RWPE2 (cell line): ENCODE data around the gene SGO1.

Source experiments
- ATAC-seq: fragments of 200-7000 bp; cut with Tn5 transposase; 3 replicates; pipeline ENCODE4 v1.9.1; 2021; ENCODE audit warnings: low read depth
- DNase-seq: peaks from one replicate; pipeline ENCODE4 v3.0.0-alpha.2; 2020; ENCODE audit warnings: low spot score
- H3K27ac ChIP-seq: fragments of 450-650 bp; 2 replicates; pipeline ENCODE4 v1.5.1; 2017; ENCODE audit warnings: mild to moderate bottlenecking; ENCODE audit not compliant: poor library complexity, severe bottlenecking
- H3K27me3 ChIP-seq: fragments of 250-450 bp; sonication (Bioruptor Pico); 2 replicates; pipeline ENCODE4 v1.5.1; 2021; ENCODE audit warnings: mild to moderate bottlenecking, moderate library complexity; ENCODE audit not compliant: insufficient read depth, poor library complexity, severe bottlenecking
- H3K36me3 ChIP-seq: fragments of 250-450 bp; sonication (Bioruptor Pico); 2 replicates; pipeline ENCODE4 v1.5.1; 2020; ENCODE audit warnings: low read depth, mild to moderate bottlenecking, moderate library complexity
- H3K4me1 ChIP-seq: fragments of 250-450 bp; sonication (Bioruptor Pico); 2 replicates; pipeline ENCODE4 v1.5.1; 2021; ENCODE audit warnings: mild to moderate bottlenecking, moderate library complexity; ENCODE audit not compliant: insufficient read depth, poor library complexity, severe bottlenecking
- H3K4me3 ChIP-seq: fragments of 250-450 bp; sonication (Bioruptor Pico); 2 replicates; pipeline ENCODE4 v1.5.1; 2021; ENCODE audit warnings: mild to moderate bottlenecking, moderate library complexity; ENCODE audit not compliant: severe bottlenecking
- H3K9me3 ChIP-seq: fragments of 250-450 bp; sonication (Bioruptor Pico); 2 replicates; pipeline ENCODE4 v1.5.1; 2021; ENCODE audit warnings: mild to moderate bottlenecking, moderate library complexity; ENCODE audit not compliant: severe bottlenecking
- TF ChIP-seq, protein P1 (sequence below): fragments of 450-650 bp; IDR thresholded peaks from one replicate; pipeline ENCODE4 v1.5.1; 2017; ENCODE audit warnings: mild to moderate bottlenecking, moderate library complexity; ENCODE audit not compliant: poor library complexity, severe bottlenecking

SGO1 gene

DNA sequence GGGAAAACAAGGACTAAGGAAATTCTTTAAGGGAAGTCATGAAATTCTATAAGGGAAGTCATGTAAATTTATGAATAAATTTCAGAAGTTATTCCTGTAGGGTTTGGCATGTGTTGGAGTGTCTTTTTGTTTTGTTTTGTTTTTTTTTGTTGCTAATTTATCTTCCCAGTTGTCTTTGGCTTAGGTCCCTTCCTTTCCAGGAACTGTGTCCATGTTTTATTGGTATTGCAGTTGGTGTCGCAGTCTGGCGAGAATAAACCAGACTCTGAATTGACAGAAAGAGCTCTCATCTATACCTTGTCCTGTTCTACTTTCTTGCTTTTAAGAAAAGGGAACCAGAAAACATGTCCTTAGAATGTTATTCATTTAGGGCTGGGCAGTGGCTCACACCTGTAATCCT, 57.6 kb downstream of the SGO1 start:
- no peaks in the 10 kb centered on the region for H3K36me3 ChIP-seq
- H3K9me3 ChIP-seq, result no peaks in the 10 kb centered on the region
- no peak overlapping the region for H3K4me3 ChIP-seq
- no peaks in the 10 kb centered on the region for H3K4me1 ChIP-seq
- DNase-seq, result no peak
- no peaks in the 10 kb centered on the region for H3K27me3 ChIP-seq
- TF ChIP-seq, protein P1, sequence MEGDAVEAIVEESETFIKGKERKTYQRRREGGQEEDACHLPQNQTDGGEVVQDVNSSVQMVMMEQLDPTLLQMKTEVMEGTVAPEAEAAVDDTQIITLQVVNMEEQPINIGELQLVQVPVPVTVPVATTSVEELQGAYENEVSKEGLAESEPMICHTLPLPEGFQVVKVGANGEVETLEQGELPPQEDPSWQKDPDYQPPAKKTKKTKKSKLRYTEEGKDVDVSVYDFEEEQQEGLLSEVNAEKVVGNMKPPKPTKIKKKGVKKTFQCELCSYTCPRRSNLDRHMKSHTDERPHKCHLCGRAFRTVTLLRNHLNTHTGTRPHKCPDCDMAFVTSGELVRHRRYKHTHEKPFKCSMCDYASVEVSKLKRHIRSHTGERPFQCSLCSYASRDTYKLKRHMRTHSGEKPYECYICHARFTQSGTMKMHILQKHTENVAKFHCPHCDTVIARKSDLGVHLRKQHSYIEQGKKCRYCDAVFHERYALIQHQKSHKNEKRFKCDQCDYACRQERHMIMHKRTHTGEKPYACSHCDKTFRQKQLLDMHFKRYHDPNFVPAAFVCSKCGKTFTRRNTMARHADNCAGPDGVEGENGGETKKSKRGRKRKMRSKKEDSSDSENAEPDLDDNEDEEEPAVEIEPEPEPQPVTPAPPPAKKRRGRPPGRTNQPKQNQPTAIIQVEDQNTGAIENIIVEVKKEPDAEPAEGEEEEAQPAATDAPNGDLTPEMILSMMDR, result no peak
- ATAC-seq, result no peak
- H3K27ac ChIP-seq, result no peak overlapping the region

DNA sequence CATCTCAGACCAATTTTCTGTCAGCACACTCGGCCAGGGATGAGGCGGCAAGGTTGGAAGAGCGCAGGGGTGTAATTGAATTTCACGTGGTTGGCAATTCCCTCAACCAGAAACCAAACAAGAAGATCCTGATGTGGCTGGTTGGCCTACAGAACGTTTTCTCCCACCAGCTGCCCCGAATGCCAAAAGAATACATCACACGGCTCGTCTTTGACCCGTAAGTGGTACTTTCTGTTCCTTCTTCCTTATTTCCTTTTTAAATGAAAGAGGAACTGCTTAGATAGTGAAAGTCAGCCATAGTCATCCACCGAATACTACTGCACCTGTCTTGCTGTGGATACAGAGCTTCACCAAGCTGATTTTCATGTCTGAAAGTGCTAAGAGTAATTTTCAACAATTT, 60.1 kb downstream of the SGO1 start:
- Histone ChIP-seq H3K4me1 (no peaks in the 10 kb centered on the region), H3K27me3 (no peaks in the 10 kb centered on the region), H3K9me3 (no peaks in the 10 kb centered on the region), H3K4me3 (no peak overlapping the region), H3K27ac (no peak overlapping the region), H3K36me3 (no peaks in the 10 kb centered on the region)
- DNase-seq, result no peak
- no peak for ATAC-seq
- TF ChIP-seq, protein P1, result no peak

DNA sequence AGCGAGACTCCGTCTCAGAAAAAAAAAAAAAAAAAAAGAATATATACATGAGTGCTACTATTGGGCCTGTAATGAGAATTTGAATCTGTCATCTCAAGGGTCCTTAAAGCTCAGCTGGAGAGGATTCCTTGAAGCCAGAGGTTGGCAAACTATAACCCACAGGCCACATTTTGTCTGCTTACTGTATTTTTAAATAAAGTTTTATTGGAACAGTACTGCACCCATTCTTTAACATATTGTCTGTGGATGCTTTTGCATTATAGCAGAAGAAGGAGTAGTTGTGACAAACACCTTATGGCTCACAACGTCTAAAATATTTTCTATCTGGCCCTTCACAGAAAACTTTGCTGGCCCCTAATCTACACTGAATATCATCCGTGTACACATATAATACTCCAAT, 60.7 kb downstream of the SGO1 start:
- TF ChIP-seq, protein P1, result no peak
- DNase-seq, result no peak
- no peak overlapping the region for H3K4me3 ChIP-seq
- no peak overlapping the region for H3K27ac ChIP-seq
- no peaks in the 10 kb centered on the region for H3K27me3 ChIP-seq
- H3K4me1 ChIP-seq, result no peaks in the 10 kb centered on the region
- no peaks in the 10 kb centered on the region for H3K36me3 ChIP-seq
- no peaks in the 10 kb centered on the region for H3K9me3 ChIP-seq
- ATAC-seq, result no peak

DNA sequence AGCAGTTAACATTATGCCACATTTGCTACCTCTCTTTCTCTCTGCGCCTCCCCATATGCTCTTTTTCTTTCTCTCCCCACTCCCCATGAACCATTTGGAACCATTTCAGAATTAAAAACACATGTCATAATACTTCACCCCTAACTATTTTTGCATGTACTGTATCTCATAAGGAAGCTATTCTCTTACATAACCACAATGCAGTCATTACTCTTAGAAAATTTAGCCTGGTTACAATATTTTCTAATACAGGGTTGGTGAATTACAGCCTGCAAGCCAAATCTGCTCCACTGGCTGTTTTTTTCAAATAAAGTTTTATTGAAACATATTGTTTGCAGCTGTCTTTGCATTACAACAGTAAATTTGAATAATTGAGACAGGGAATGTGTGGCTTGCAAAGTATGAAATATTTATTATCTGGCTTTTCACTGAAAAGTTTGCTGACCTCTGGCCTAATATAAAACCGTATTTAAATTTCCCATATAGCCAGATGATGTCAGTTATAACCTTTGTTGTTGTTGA, 62.8 kb downstream of the SGO1 start:
- no peak for DNase-seq
- Histone ChIP-seq H3K4me3 (no peak overlapping the region), H3K9me3 (no peaks in the 10 kb centered on the region), H3K36me3 (no peaks in the 10 kb centered on the region), H3K27ac (no peak overlapping the region), H3K27me3 (no peaks in the 10 kb centered on the region), H3K4me1 (no peaks in the 10 kb centered on the region)
- TF ChIP-seq, protein P1, result no peak
- ATAC-seq, result no peak

DNA sequence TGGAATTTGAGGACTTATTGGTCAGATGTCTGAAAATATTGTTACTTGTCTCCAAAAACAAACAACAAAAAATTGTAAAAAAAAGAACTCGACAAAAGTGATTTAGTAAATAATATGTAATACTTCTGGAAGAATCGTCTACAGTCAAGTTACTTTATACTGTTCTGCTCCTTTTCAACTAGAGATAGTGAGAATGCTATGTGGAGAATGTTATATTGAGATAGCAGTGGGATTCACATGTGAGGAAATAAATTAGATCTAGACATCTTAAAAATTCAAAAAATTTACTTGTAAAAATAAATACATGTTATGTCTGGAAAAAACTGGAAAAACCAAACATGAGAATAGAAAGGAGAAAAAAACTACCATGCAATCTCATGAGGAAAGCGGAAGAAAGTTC, 64.9 kb downstream of the SGO1 start:
- ATAC-seq (no peak), DNase-seq (no peak)
- no peak overlapping the region for H3K27ac ChIP-seq
- no peaks in the 10 kb centered on the region for H3K9me3 ChIP-seq
- H3K4me3 ChIP-seq, result no peak overlapping the region
- no peaks in the 10 kb centered on the region for H3K27me3 ChIP-seq
- H3K36me3 ChIP-seq, result no peaks in the 10 kb centered on the region
- H3K4me1 ChIP-seq, result no peaks in the 10 kb centered on the region
- TF ChIP-seq, protein P1, result no peak
